Chondrocyte (in vitro differentiated cells): ENCODE measurements around the gene RAB26. TPM values are rescaled to one million over a fixed set of nuclear protein-coding genes. Genes with fewer than 3 reads are reported as not detected.

Experiments used
- DNase-seq: peaks from one replicate; pipeline ENCODE4 v3.0.0; 2021; ENCODE audit warnings: mixed read lengths, low spot score
- H3K27ac Mint-ChIP-seq: one replicate; pipeline ENCODE4 v1.8.0; 2021; ENCODE audit warnings: mild to moderate bottlenecking, moderate library complexity, mixed read lengths; ENCODE audit not compliant: unreplicated experiment
- H3K27me3 Mint-ChIP-seq: 2 replicates; pipeline ENCODE4 v1.8.0; 2021; ENCODE audit warnings: low read depth, mixed read lengths
- H3K36me3 Mint-ChIP-seq: 2 replicates; pipeline ENCODE4 v1.8.0; 2021; ENCODE audit warnings: low read depth, mixed read lengths
- H3K4me1 Mint-ChIP-seq: 2 replicates; pipeline ENCODE4 v1.8.0; 2021; ENCODE audit warnings: low read depth, mild to moderate bottlenecking, mixed read lengths
- H3K4me3 Mint-ChIP-seq: one replicate; pipeline ENCODE4 v1.8.0; 2021; ENCODE audit warnings: mild to moderate bottlenecking, moderate library complexity, mixed read lengths; ENCODE audit not compliant: unreplicated experiment
- H3K9me3 Mint-ChIP-seq: 2 replicates; pipeline ENCODE4 v1.8.0; 2021; ENCODE audit warnings: low read depth, mixed read lengths
- total RNA-seq: library from RNA; stranded (reverse); gene quantifications from 3 replicates; pipeline ENCODE4 v1.2.1, GENCODE V29; 2021
- TF ChIP-seq, protein P1 (sequence below): fragments of 200-600 bp; sonication (generic); IDR thresholded peaks from 2 replicates; pipeline ENCODE4 v1.5.0; 2021; ENCODE audit warnings: antibody characterized with exemption, mild to moderate bottlenecking, moderate library complexity

Gene RAB26
- total RNA-seq, 1 donor from 2014 or later, result 0.80 TPM

- DNase-seq, result no peak
- no peaks in the 10 kb centered on the region for H3K9me3 Mint-ChIP-seq
- TF ChIP-seq, protein P1, sequence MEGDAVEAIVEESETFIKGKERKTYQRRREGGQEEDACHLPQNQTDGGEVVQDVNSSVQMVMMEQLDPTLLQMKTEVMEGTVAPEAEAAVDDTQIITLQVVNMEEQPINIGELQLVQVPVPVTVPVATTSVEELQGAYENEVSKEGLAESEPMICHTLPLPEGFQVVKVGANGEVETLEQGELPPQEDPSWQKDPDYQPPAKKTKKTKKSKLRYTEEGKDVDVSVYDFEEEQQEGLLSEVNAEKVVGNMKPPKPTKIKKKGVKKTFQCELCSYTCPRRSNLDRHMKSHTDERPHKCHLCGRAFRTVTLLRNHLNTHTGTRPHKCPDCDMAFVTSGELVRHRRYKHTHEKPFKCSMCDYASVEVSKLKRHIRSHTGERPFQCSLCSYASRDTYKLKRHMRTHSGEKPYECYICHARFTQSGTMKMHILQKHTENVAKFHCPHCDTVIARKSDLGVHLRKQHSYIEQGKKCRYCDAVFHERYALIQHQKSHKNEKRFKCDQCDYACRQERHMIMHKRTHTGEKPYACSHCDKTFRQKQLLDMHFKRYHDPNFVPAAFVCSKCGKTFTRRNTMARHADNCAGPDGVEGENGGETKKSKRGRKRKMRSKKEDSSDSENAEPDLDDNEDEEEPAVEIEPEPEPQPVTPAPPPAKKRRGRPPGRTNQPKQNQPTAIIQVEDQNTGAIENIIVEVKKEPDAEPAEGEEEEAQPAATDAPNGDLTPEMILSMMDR, result no peak
- no peak overlapping the region for H3K27ac Mint-ChIP-seq
- no peaks in the 10 kb centered on the region for H3K4me1 Mint-ChIP-seq
- no peak overlapping the region for H3K4me3 Mint-ChIP-seq
- no peaks in the 10 kb centered on the region for H3K27me3 Mint-ChIP-seq
- H3K36me3 Mint-ChIP-seq, result peaks cover 15% of the 10 kb centered on the region
These were observed 22.4 kb downstream of the RAB26 start for GRCh38 chr16:2170587-2171435.

GRCh38 chr16:2171601-2172178, 23.3 kb downstream of the RAB26 start:
- TF ChIP-seq, protein P1, result no peak
- Mint-ChIP-seq H3K4me3 (no peak overlapping the region), H3K9me3 (no peaks in the 10 kb centered on the region), H3K36me3 (peaks cover 15% of the 10 kb centered on the region), H3K27me3 (no peaks in the 10 kb centered on the region), H3K4me1 (no peaks in the 10 kb centered on the region), H3K27ac (no peak overlapping the region)
- DNase-seq, result no peak

GRCh38 chr16:2172688-2173335, 24.4 kb downstream of the RAB26 start:
- Mint-ChIP-seq H3K9me3 (no peaks in the 10 kb centered on the region), H3K4me1 (no peaks in the 10 kb centered on the region), H3K27ac (no peak overlapping the region), H3K27me3 (no peaks in the 10 kb centered on the region), H3K36me3 (peaks cover 17% of the 10 kb centered on the region), H3K4me3 (no peak overlapping the region)
- TF ChIP-seq, protein P1, result no peak
- DNase-seq, result no peak

GRCh38 chr16:2173366-2173765, 24.9 kb downstream of the RAB26 start:
- TF ChIP-seq, protein P1, result no peak
- Mint-ChIP-seq H3K9me3 (no peaks in the 10 kb centered on the region), H3K4me3 (no peak overlapping the region), H3K36me3 (peaks cover 17% of the 10 kb centered on the region), H3K27ac (no peak overlapping the region), H3K4me1 (no peaks in the 10 kb centered on the region), H3K27me3 (no peaks in the 10 kb centered on the region)
- DNase-seq, result no peak

GRCh38 chr16:2173916-2174315, 25.5 kb downstream of the RAB26 start:
- Mint-ChIP-seq H3K4me3 (no peak overlapping the region), H3K27me3 (no peaks in the 10 kb centered on the region), H3K27ac (no peak overlapping the region), H3K36me3 (peaks cover 17% of the 10 kb centered on the region), H3K9me3 (no peaks in the 10 kb centered on the region), H3K4me1 (no peaks in the 10 kb centered on the region)
- no peak for DNase-seq
- TF ChIP-seq, protein P1, result no peak
